HG03432 (cell line): ENCODE measurements around the gene DNAH3.
"Not testable (repeated sequence)": the region's sequence is repeated elsewhere in the genome, so short reads cannot be mapped to it uniquely, and the experiment has no call there.

Source experiments
- ATAC-seq: cut with Tn5 transposase; IDR thresholded peaks from one replicate; pipeline ENCODE4 v1.9.1; 2021; ENCODE audit warnings: mild to moderate bottlenecking, moderate library complexity; ENCODE audit not compliant: unreplicated experiment

DNAH3 gene

GRCh38 chr16:21126518-21126917, 24.1 kb downstream of the DNAH3 start:
- no peak for ATAC-seq

GRCh38 chr16:21125191-21125590, 25.5 kb downstream of the DNAH3 start:
- ATAC-seq: no peak

- no peak for ATAC-seq
Observed at GRCh38 chr16:21120976-21121520, 29.6 kb downstream of the DNAH3 start.

GRCh38 chr16:21117567-21117966, 33.1 kb downstream of the DNAH3 start:
- ATAC-seq: no peak

GRCh38 chr16:21116148-21116693, 34.4 kb downstream of the DNAH3 start:
- ATAC-seq: no peak

- ATAC-seq: not testable (repeated sequence)
Observed at GRCh38 chr16:21115551-21115950, 35.1 kb downstream of the DNAH3 start.

- ATAC-seq: no peak
Observed at GRCh38 chr16:21103941-21104860, 46.4 kb downstream of the DNAH3 start.

GRCh38 chr16:21101631-21102420, 48.8 kb downstream of the DNAH3 start:
- no peak for ATAC-seq

- no peak for ATAC-seq
Observed at GRCh38 chr16:21100447-21100846, 50.2 kb downstream of the DNAH3 start.

- ATAC-seq: no peak
Observed at GRCh38 chr16:21097151-21097550, 53.5 kb downstream of the DNAH3 start.

GRCh38 chr16:21094719-21095118, 55.9 kb downstream of the DNAH3 start:
- ATAC-seq: not testable (repeated sequence)

GRCh38 chr16:21092951-21093350, 57.7 kb downstream of the DNAH3 start:
- no peak for ATAC-seq

GRCh38 chr16:21088646-21089538, 61.8 kb downstream of the DNAH3 start:
- ATAC-seq: no peak

GRCh38 chr16:21088143-21088542, 62.5 kb downstream of the DNAH3 start:
- no peak for ATAC-seq

GRCh38 chr16:21084631-21085225, 65.9 kb downstream of the DNAH3 start:
- no peak for ATAC-seq

GRCh38 chr16:21083729-21084268, 66.8 kb downstream of the DNAH3 start:
- peak; percentile 44 for ATAC-seq

GRCh38 chr16:21081329-21081728, 69.3 kb downstream of the DNAH3 start:
- no peak for ATAC-seq

- no peak for ATAC-seq
Observed at GRCh38 chr16:21078563-21078962, 72.1 kb downstream of the DNAH3 start.

- ATAC-seq: no peak
Observed at GRCh38 chr16:21076186-21076883, 74.3 kb downstream of the DNAH3 start.
